Right lobe of liver (tissue), 6 donors: ENCODE data around the gene NOTUM. TPM values are rescaled to one million over a fixed set of nuclear protein-coding genes. Genes with fewer than 3 reads are reported as not detected.
A peak's percentile ranks its signal among the peaks of the same experiment; 100 is the strongest.

Experiments
- ATAC-seq, 4 donors: fragments of 200-7000 bp; cut with Tn5 transposase; one replicate each; pipeline ENCODE4 v1.9.1; 2020; ENCODE audit warnings: mild to moderate bottlenecking in 4 of 4, moderate library complexity in 4 of 4
- DNase-seq, 3 donors: peaks; one replicate each; pipeline ENCODE4 v3.0.0-alpha.2; 2020
- H3K27ac ChIP-seq, 3 donors: fragments of 200-600 bp; one replicate each; pipeline ENCODE4 v1.8.0; 2022
- H3K27me3 ChIP-seq, 2 donors: fragments of 200-600 bp; one replicate each; pipeline ENCODE4 v1.8.0; 2022
- H3K36me3 ChIP-seq, 4 donors: fragments of 200-600 bp; sonication (generic) in 1 of 4; one replicate each; pipeline versions ENCODE4 v1.5.1 to v1.8.0; 2017 to 2022; ENCODE audit warnings: control low read depth in 1 of 4
- H3K4me1 ChIP-seq, 4 donors: fragments of 200-600 bp; sonication (generic) in 1 of 4; one replicate each; pipeline versions ENCODE4 v1.5.1 to v1.8.0; 2017 to 2022; ENCODE audit warnings: control low read depth in 1 of 4
- H3K4me3 ChIP-seq, 3 donors: fragments of 200-600 bp; one replicate each; pipeline ENCODE4 v1.8.0; 2022
- H3K9me3 ChIP-seq, 4 donors: fragments of 200-600 bp; sonication (generic) in 1 of 4; one replicate each; pipeline versions ENCODE4 v1.5.1 to v1.8.0; 2017 to 2022; ENCODE audit warnings: control low read depth in 1 of 4
- CTCF ChIP-seq, 4 donors: fragments of 200-600 bp in 3 of 4; fragments of 450-650 bp in 1 of 4; IDR thresholded peaks; one replicate each; pipeline versions ENCODE4 v1.5.1 to v1.8.0; 2016 to 2022; ENCODE audit warnings: antibody characterized with exemption in 4 of 4, mild to moderate bottlenecking in 2 of 4
- POLR2A ChIP-seq: fragments of 450-650 bp; IDR thresholded peaks from one replicate; pipeline ENCODE4 v1.6.1; 2017; ENCODE audit warnings: antibody characterized with exemption, mild to moderate bottlenecking
- WGBS: methylation state at CpG from one replicate; pipeline ENCODE4 v1.1.6; 2018; ENCODE audit warnings: low coverage, low lambda C conversion rate; ENCODE audit not compliant: insufficient coverage; ENCODE audit errors: missing lambda C conversion rate; 5-methylcytosine and 5-hydroxymethylcytosine counted together
- intact Hi-C, 2 donors: fragments of 100-400 bp; cut with DNase I; formaldehyde crosslinking; loops; one replicate each; pipeline versions ENCODE4 v1.11.2 to v1.14.1; 2022
- total RNA-seq, 6 experiments: library from RNA; depleted of rRNA in 2 of 6; stranded (reverse); fragments of >200 nt in 2 of 6; fragmentation: NEBNext Ultra II Directional in 3 of 6; extraction: Animal tissue kit (Norgen Biotek cat#: 25700) in 3 of 6; gene quantifications; one replicate each; pipeline versions ENCODE4 v1.1.0 to v1.2.4, GENCODE V29; 2016 to 2023
- donor health status: DM: no; HTN: yes; CAD: no.
- donor health status: DM: no; HTN: no; CAD: no.
- donor health status: DM: no; HTN: no; CAD: no.
- donor health status: DM: no; HTN: yes; CAD: no.
- donor health status: DM: no; HTN: yes; CAD: no.

The NOTUM gene
- total RNA-seq, 6 experiments from 2014 or later = 1.2 to 7.6 (median 3.0) TPM

DNA sequence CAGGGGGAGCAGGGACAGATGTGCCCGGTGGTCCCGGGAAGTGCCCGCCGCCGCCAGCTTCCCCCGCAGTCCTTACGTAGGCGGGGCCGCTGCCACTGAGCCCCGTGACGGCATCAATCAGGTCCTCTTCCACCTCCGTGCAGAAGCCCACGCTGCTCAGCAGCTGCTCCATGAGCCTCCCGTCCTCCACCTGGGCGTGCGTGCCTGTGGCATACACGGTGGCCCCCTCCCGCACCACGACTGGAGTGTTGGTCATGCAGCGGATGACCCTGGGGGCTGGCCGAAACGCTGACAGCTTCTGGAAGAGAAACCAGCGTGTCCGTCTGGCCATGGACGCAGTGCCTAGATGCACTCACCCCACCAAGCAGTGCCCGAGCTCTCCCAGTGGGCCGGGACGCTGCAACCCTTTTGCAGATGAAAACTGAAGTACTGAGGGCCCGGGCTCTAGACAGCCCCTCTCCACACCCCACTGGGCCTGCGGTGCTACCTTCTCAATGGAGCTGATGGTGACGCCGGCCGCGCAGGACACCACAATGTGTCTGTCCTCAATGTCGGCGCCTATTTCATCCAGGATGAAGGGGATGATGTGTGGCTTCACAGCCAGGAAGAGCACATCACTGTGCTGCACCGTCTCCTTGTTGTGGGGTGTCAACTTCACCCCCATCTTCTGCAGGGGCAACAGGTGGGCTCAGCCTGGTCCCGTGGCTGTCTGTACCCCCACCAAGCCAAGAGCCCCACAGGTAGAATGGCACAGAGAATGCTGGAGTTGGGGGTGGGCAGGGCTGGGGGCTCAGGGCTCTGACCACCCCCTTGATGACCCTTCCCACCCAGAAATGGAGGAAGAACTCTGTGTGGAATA lies 25.9 kb downstream of the NOTUM start:
- Histone ChIP-seq H3K36me3 (no peaks in the 10 kb centered on the region), H3K9me3 (no peaks in the 10 kb centered on the region), H3K4me1 (peaks cover 0 to 11% (median 3%) of the 10 kb centered on the region in 4 donors), H3K27me3 (no peaks in the 10 kb centered on the region), H3K4me3 (no peak overlapping the region), H3K27ac (no peak overlapping the region)
- intact Hi-C loops = no loop called here
- peak in 1 of 3 donors; percentile 48 for DNase-seq
- no peak for ATAC-seq
- TF ChIP-seq CTCF (IDR thresholded peaks at IDR 0.05) = no peak
- TF ChIP-seq POLR2A = no peak
- 80% methylated on average over 1 of the region's 38 CpGs for WGBS

- no peaks in the 10 kb centered on the region for H3K36me3 ChIP-seq
- H3K27ac ChIP-seq = no peak overlapping the region
- no peak for ATAC-seq
- TF ChIP-seq POLR2A (no peak), CTCF (IDR thresholded peaks at IDR 0.05) (no peak)
- peaks cover 0 to 11% (median 3%) of the 10 kb centered on the region in 4 donors for H3K4me1 ChIP-seq
- intact Hi-C loops = no loop called here
- H3K9me3 ChIP-seq = no peaks in the 10 kb centered on the region
- no CpG with 5 or more reads among the region's 23 CpGs for WGBS
- H3K27me3 ChIP-seq = no peaks in the 10 kb centered on the region
- no peak overlapping the region for H3K4me3 ChIP-seq
- DNase-seq = peak in 1 of 3 donors; percentile 50
Measured at GRCh38 chr17:81934098-81934757, 26.8 kb downstream of the NOTUM start.

- no peak for ATAC-seq
- Histone ChIP-seq H3K27me3 (no peaks in the 10 kb centered on the region), H3K36me3 (no peaks in the 10 kb centered on the region), H3K9me3 (no peaks in the 10 kb centered on the region), H3K4me3 (no peak overlapping the region), H3K4me1 (peaks cover 0 to 13% (median 3%) of the 10 kb centered on the region in 4 donors), H3K27ac (no peak overlapping the region)
- peak in 1 of 3 donors; percentile 43 for DNase-seq
- no peak for TF ChIP-seq CTCF (IDR thresholded peaks at IDR 0.05)
- no peak for TF ChIP-seq POLR2A
- intact Hi-C loops = no loop called here
- WGBS = 80% methylated on average over 5 of the region's 14 CpGs
Measured at GRCh38 chr17:81933178-81933699, 27.7 kb downstream of the NOTUM start.

GRCh38 chr17:81932333-81932983 lies 28.5 kb downstream of the NOTUM start:
- no peak for ATAC-seq

More at GRCh38 chr17:81932333-81932983, 28.5 kb downstream of the NOTUM start:
- no peak overlapping the region for H3K27ac ChIP-seq
- peaks cover 0 to 17% (median 3%) of the 10 kb centered on the region in 4 donors for H3K4me1 ChIP-seq
- DNase-seq = peak in 1 of 3 donors; percentile 56
- 72% methylated on average over 6 of the region's 9 CpGs for WGBS
- intact Hi-C loops = no loop called here
- H3K36me3 ChIP-seq = no peaks in the 10 kb centered on the region
- no peaks in the 10 kb centered on the region for H3K9me3 ChIP-seq
- no peak overlapping the region for H3K4me3 ChIP-seq
- no peak for TF ChIP-seq CTCF (IDR thresholded peaks at IDR 0.05)
- TF ChIP-seq POLR2A = no peak
- no peaks in the 10 kb centered on the region for H3K27me3 ChIP-seq
